Mucosa of descending colon (tissue), 3 donors: ENCODE data around the gene KRTAP22-2. TPM values are rescaled to one million over a fixed set of nuclear protein-coding genes. Genes with fewer than 3 reads are reported as not detected.

Experiments used
- ATAC-seq: fragments of 200-7000 bp; cut with Tn5 transposase; one replicate; pipeline ENCODE4 v1.9.1; 2020; ENCODE audit warnings: mild to moderate bottlenecking, moderate library complexity
- DNase-seq, 3 donors: peaks; one replicate each; pipeline ENCODE4 v3.0.0-alpha.2; 2020
- H3K36me3 ChIP-seq: fragments of 200-600 bp; one replicate; pipeline ENCODE4 v1.8.0; 2021; ENCODE audit warnings: low read depth, mild to moderate bottlenecking
- H3K4me1 ChIP-seq: fragments of 200-600 bp; one replicate; pipeline ENCODE4 v1.8.0; 2021; ENCODE audit warnings: low read depth, mild to moderate bottlenecking
- H3K4me3 ChIP-seq: fragments of 200-600 bp; one replicate; pipeline ENCODE4 v1.8.0; 2021; ENCODE audit warnings: mild to moderate bottlenecking
- H3K9me3 ChIP-seq: fragments of 200-600 bp; one replicate; pipeline ENCODE4 v1.8.0; 2021; ENCODE audit warnings: mild to moderate bottlenecking
- intact Hi-C, 2 donors: fragments of 100-400 bp; cut with DNase I in 1 of 2; cut with micrococcal nuclease in 1 of 2; formaldehyde crosslinking; loops; one replicate each; pipeline versions ENCODE4 v1.11.0 to v1.11.1; 2022; cut with DNase I, micrococcal nuclease
- total RNA-seq, 3 donors: library from RNA; stranded (reverse); fragmentation: NEBNext Ultra II Directional in 2 of 3; extraction: Animal tissue kit (Norgen Biotek cat#: 25700) in 2 of 3; gene quantifications; one replicate each; pipeline versions ENCODE4 v1.2.1 to v1.2.4, GENCODE V29; 2021 to 2023
- TF ChIP-seq, protein P1 (sequence below): fragments of 200-600 bp; IDR thresholded peaks from one replicate; pipeline ENCODE4 v1.8.0; 2022; ENCODE audit warnings: antibody characterized with exemption, mild to moderate bottlenecking
- donor health status: DM: no; HTN: no; CAD: no; lungs with moderate emphysema.
- donor health status: DM: no; HTN: no; CAD: no.
- donor health status: DM: no; HTN: yes; CAD: no.

Gene KRTAP22-2
- total RNA-seq, 3 donors from 2014 or later = not detected

GRCh38 chr21:30563630-30564029 is 26.6 kb downstream of the KRTAP22-2 start:
- Histone ChIP-seq H3K4me3 (no peak overlapping the region), H3K4me1 (no peaks in the 10 kb centered on the region), H3K36me3 (no peaks in the 10 kb centered on the region), H3K9me3 (peaks cover 45% of the 10 kb centered on the region)
- TF ChIP-seq, protein P1, sequence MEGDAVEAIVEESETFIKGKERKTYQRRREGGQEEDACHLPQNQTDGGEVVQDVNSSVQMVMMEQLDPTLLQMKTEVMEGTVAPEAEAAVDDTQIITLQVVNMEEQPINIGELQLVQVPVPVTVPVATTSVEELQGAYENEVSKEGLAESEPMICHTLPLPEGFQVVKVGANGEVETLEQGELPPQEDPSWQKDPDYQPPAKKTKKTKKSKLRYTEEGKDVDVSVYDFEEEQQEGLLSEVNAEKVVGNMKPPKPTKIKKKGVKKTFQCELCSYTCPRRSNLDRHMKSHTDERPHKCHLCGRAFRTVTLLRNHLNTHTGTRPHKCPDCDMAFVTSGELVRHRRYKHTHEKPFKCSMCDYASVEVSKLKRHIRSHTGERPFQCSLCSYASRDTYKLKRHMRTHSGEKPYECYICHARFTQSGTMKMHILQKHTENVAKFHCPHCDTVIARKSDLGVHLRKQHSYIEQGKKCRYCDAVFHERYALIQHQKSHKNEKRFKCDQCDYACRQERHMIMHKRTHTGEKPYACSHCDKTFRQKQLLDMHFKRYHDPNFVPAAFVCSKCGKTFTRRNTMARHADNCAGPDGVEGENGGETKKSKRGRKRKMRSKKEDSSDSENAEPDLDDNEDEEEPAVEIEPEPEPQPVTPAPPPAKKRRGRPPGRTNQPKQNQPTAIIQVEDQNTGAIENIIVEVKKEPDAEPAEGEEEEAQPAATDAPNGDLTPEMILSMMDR = no peak
- intact Hi-C loops = no loop called here
- ATAC-seq (no peak), DNase-seq (no peak)

GRCh38 chr21:30563072-30563471 is 27.1 kb downstream of the KRTAP22-2 start:
- no peaks in the 10 kb centered on the region for H3K4me1 ChIP-seq
- DNase-seq (no peak), ATAC-seq (no peak)
- TF ChIP-seq, protein P1 = no peak
- H3K9me3 ChIP-seq = peaks cover 47% of the 10 kb centered on the region
- no peaks in the 10 kb centered on the region for H3K36me3 ChIP-seq
- H3K4me3 ChIP-seq = no peak overlapping the region
- intact Hi-C loops = no loop called here

DNA sequence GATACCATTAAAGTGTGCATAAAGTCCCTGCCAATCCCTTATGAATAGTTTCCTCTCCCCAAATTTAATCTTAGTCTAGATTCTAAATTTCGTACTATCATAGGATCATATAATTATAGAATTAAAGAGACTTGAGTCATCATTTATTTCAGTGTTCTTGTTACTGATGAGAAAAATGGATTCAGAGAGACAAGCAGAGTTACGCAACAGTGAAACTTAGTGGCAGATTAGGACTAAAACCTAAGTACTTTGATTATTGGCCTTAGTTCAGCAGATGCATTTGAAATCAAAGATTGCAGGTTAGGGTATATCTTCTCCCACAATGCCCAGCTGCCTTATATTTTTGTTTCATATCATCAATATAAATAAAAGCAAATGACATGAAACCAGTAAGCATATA is 28.2 kb downstream of the KRTAP22-2 start:
- peaks cover 49% of the 10 kb centered on the region for H3K9me3 ChIP-seq
- ATAC-seq (no peak), DNase-seq (no peak)
- H3K4me3 ChIP-seq = no peak overlapping the region
- no peaks in the 10 kb centered on the region for H3K4me1 ChIP-seq
- intact Hi-C loops = no loop called here
- no peaks in the 10 kb centered on the region for H3K36me3 ChIP-seq
- TF ChIP-seq, protein P1 = no peak

GRCh38 chr21:30561264-30561895 is 28.8 kb downstream of the KRTAP22-2 start, which contains the start of gene KRTAP19-7:
Gene KRTAP19-7, minus strand, starts transcription at chr21:30561314. Its CDS starts 25 bp downstream, at chr21:30561289.
- H3K9me3 ChIP-seq = peaks cover 51% of the 10 kb centered on the region
- H3K36me3 ChIP-seq = no peaks in the 10 kb centered on the region
- TF ChIP-seq, protein P1 = no peak
- no peaks in the 10 kb centered on the region for H3K4me1 ChIP-seq
- intact Hi-C loops = no loop called here
- ATAC-seq (no peak), DNase-seq (no peak)
- no peak within 1 kb of the TSS for H3K4me3 ChIP-seq

DNA sequence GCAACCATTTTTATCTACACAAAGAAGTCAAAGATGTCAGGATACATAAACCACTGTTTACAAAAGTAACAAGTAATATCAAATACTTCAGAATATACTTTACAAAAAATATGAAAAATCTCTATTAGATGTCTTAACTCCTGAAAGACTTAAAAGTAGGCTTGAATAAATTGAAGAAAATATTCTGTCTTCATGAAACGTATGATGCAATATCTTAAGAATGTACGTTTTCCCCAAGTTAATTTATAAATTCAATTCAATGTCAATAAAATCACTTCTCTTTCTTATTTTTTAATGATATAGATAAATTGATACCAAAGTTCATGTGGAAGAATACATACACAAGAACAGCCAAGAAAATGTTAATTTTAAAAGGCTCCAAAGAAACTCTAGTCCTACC is 35.1 kb downstream of the KRTAP22-2 start:
- H3K36me3 ChIP-seq = no peaks in the 10 kb centered on the region
- no peak for ATAC-seq
- TF ChIP-seq, protein P1 = no peak
- intact Hi-C loops = no loop called here
- peaks cover 69% of the 10 kb centered on the region for H3K9me3 ChIP-seq
- H3K4me1 ChIP-seq = no peaks in the 10 kb centered on the region
- H3K4me3 ChIP-seq = no peak overlapping the region
- DNase-seq = no peak
